ENCODE results near the gene CCDC192. TPM values are rescaled to one million over a fixed set of nuclear protein-coding genes. Genes with fewer than 3 reads are reported as not detected.

The CCDC192 gene
- total and polyA plus RNA-seq, 4 donors, result 0.50 to 1.6 (median 1.0) TPM

DNA sequence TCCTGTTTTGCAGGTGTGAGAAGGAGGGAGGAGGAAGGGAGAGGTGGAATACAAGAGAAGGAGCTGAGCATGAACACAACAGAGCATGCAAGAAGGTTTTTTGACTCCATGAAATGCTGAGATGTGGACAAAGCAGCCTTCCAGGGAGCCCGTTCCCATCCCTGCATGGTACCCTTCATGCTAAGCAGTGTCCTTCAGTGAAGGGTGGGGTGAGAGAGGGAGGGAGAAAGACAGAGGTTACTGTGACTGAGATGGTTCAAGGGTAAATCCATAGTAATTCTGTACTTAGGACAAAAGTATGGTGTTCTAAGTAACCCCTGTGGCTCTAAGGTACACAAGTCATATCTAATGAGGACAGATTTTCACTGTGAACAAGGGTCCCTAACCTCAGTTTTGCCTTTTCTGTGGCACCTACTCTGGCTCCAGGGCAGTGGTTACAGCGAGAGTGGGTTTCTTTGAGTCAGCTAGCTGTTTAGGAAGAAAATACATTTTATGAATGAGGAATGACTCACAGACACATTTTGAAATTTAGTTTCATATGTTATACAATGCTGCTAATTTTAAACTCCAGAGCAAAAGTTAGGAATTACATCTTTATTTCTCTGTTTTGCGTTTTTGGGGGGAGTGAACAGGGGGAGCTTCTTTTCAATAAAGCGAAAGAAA lies 195.5 kb downstream of the CCDC192 start:
- no CpG with 5 or more reads among the region's 4 CpGs for WGBS (ENCODE audit: insufficient coverage)
- Histone ChIP-seq H3K9me3 (ENCODE audit: control insufficient read depth, insufficient read depth, low read length) (no peaks in the 10 kb centered on the region), H3K4me1 (ENCODE audit: control insufficient read depth, insufficient read depth, low read length) (no peaks in the 10 kb centered on the region), H3K27me3 (ENCODE audit: control insufficient read depth, insufficient read depth, low read length) (no peaks in the 10 kb centered on the region), H3K27ac (ENCODE audit: low read depth, low read length) (no peak overlapping the region), H3K36me3 (ENCODE audit: control insufficient read depth, insufficient read depth, low read length) (no peaks in the 10 kb centered on the region), H3K4me3 (ENCODE audit: low read depth, low read length) (no peak overlapping the region)
- DNase-seq (ENCODE audit: low read depth in 4 of 6, low spot score in 6 of 6), result peak in 1 of 6 donors; percentile 23

DNA sequence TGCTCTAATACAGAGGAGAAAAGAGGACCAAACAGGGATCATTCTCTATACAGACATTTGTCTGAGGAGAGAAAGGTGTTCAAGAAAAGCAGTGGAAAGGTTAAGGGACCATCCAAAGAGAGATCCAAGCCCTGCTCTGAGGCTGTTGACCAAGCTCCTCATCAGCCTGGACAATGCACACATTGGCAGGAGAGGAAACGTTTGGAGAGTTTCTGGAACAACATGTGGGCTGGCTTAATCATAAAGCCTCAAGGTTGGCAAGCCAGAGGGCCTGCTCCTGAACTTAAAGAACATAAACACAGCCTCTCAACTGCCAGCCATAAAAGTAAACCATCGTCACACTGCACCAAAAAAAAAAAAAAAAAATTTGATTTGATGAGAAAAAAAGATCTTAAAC lies 196.0 kb downstream of the CCDC192 start:
- H3K4me1 ChIP-seq (ENCODE audit: control insufficient read depth, insufficient read depth, low read length), result no peaks in the 10 kb centered on the region
- H3K4me3 ChIP-seq (ENCODE audit: low read depth, low read length), result no peak overlapping the region
- DNase-seq (ENCODE audit: low read depth in 4 of 6, low spot score in 6 of 6), result no peak
- H3K36me3 ChIP-seq (ENCODE audit: control insufficient read depth, insufficient read depth, low read length), result no peaks in the 10 kb centered on the region
- H3K9me3 ChIP-seq (ENCODE audit: control insufficient read depth, insufficient read depth, low read length), result no peaks in the 10 kb centered on the region
- no peak overlapping the region for H3K27ac ChIP-seq (ENCODE audit: low read depth, low read length)
- no CpG with 5 or more reads among the region's 2 CpGs for WGBS (ENCODE audit: insufficient coverage)
- no peaks in the 10 kb centered on the region for H3K27me3 ChIP-seq (ENCODE audit: control insufficient read depth, insufficient read depth, low read length)

GRCh38 chr5:127906562-127907204 lies 203.5 kb downstream of the CCDC192 start:
- DNase-seq (ENCODE audit: low read depth in 4 of 6, low spot score in 6 of 6), result no peak
- no peaks in the 10 kb centered on the region for H3K4me1 ChIP-seq (ENCODE audit: control insufficient read depth, insufficient read depth, low read length)
- no CpG with 5 or more reads among the region's 2 CpGs for WGBS (ENCODE audit: insufficient coverage)
- no peak overlapping the region for H3K27ac ChIP-seq (ENCODE audit: low read depth, low read length)
- H3K27me3 ChIP-seq (ENCODE audit: control insufficient read depth, insufficient read depth, low read length), result no peaks in the 10 kb centered on the region
- no peaks in the 10 kb centered on the region for H3K9me3 ChIP-seq (ENCODE audit: control insufficient read depth, insufficient read depth, low read length)
- H3K36me3 ChIP-seq (ENCODE audit: control insufficient read depth, insufficient read depth, low read length), result no peaks in the 10 kb centered on the region
- no peak overlapping the region for H3K4me3 ChIP-seq (ENCODE audit: low read depth, low read length)

GRCh38 chr5:127907907-127908306 lies 204.7 kb downstream of the CCDC192 start:
- no CpG with 5 or more reads among the region's 2 CpGs for WGBS (ENCODE audit: insufficient coverage)
- H3K9me3 ChIP-seq (ENCODE audit: control insufficient read depth, insufficient read depth, low read length), result no peaks in the 10 kb centered on the region

DNA sequence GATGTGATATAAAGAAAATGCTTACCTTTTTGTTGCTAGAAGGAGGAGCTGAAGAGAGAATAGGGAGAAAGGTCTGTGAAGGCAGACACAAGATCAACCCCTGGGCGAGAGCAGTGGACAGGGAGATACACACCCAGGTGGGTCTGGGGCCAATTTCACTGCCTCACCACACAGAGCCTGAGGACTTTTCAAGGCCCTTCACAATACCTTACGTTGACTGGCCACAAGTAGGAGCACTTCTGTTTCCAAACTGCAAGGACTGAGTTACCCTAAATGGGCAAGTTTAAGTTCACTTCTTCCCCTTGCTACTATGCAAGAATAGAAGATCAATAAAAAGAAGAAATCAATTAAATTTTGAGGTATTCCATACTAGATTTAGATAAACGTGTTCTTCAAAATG lies 205.9 kb downstream of the CCDC192 start:
- Histone ChIP-seq H3K4me3 (ENCODE audit: low read depth, low read length) (no peak overlapping the region), H3K9me3 (ENCODE audit: control insufficient read depth, insufficient read depth, low read length) (no peaks in the 10 kb centered on the region), H3K4me1 (ENCODE audit: control insufficient read depth, insufficient read depth, low read length) (no peaks in the 10 kb centered on the region), H3K36me3 (ENCODE audit: control insufficient read depth, insufficient read depth, low read length) (no peaks in the 10 kb centered on the region), H3K27ac (ENCODE audit: low read depth, low read length) (no peak overlapping the region), H3K27me3 (ENCODE audit: control insufficient read depth, insufficient read depth, low read length) (no peaks in the 10 kb centered on the region)
- DNase-seq (ENCODE audit: low read depth in 4 of 6, low spot score in 6 of 6), result peak in 1 of 6 donors; percentile 15
- 82% methylated on average over 1 of the region's 3 CpGs for WGBS (ENCODE audit: insufficient coverage)

More at GRCh38 chr5:127907907-127908306, 204.7 kb downstream of the CCDC192 start:
- H3K4me1 ChIP-seq (ENCODE audit: control insufficient read depth, insufficient read depth, low read length), result no peaks in the 10 kb centered on the region
- H3K27ac ChIP-seq (ENCODE audit: low read depth, low read length), result no peak overlapping the region
- no peaks in the 10 kb centered on the region for H3K36me3 ChIP-seq (ENCODE audit: control insufficient read depth, insufficient read depth, low read length)
- no peak overlapping the region for H3K4me3 ChIP-seq (ENCODE audit: low read depth, low read length)
- no peak for DNase-seq (ENCODE audit: low read depth in 4 of 6, low spot score in 6 of 6)
- no peaks in the 10 kb centered on the region for H3K27me3 ChIP-seq (ENCODE audit: control insufficient read depth, insufficient read depth, low read length)

DNA sequence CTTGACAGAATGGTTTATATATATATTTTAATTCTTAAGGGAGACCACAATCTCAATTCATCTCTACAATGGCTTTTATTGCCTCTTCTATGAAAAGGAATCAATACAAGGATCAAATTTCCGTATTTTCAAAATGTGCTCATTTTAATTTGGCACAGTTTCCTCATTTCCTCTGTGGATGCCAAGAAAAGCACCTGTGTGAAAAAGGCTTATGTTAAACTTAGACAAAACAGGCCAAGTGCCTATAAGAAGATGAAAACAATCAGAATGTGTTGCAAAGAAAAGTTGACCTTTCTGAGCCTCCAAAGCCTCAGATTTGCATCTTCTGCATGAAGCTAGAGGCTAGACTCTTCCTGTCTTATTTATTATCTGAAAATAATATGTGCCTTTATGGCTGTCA lies 206.6 kb downstream of the CCDC192 start:
- no peaks in the 10 kb centered on the region for H3K9me3 ChIP-seq (ENCODE audit: control insufficient read depth, insufficient read depth, low read length)
- DNase-seq (ENCODE audit: low read depth in 4 of 6, low spot score in 6 of 6), result no peak
- no peak overlapping the region for H3K27ac ChIP-seq (ENCODE audit: low read depth, low read length)
- H3K36me3 ChIP-seq (ENCODE audit: control insufficient read depth, insufficient read depth, low read length), result no peaks in the 10 kb centered on the region
- H3K27me3 ChIP-seq (ENCODE audit: control insufficient read depth, insufficient read depth, low read length), result no peaks in the 10 kb centered on the region
- H3K4me1 ChIP-seq (ENCODE audit: control insufficient read depth, insufficient read depth, low read length), result no peaks in the 10 kb centered on the region
- WGBS (ENCODE audit: insufficient coverage), result no CpG with 5 or more reads among the region's 1 CpG
- H3K4me3 ChIP-seq (ENCODE audit: low read depth, low read length), result no peak overlapping the region

DNA sequence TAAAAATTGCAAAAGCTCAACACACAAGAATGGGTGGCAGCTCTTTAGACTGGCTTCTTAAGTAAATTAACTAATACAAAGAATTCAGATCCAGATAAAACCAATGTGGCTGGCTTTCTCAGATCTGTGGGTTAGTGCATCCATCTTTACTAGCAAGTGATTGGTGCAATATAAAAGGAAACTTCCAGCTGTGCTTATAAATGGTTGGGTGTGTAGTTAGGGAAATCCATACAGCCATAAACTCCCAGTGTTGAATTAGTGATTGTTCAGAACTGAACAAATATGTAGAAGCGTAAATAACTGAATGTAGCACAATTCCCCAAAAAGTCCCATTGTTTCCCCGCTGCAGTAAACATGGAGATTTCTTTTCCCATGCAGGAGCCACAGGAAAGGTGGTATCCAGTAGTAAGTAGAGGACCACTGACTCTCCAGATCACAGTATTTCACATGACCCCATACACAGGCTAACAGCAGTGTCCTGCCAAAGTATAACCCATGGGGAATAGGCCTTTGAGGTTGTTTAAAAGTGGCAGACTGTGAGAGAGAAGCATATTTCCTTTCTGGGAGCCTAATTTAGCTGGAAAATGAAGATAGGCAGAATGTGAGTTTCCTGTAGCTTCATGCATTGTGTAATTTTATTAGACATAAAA lies 207.2 kb downstream of the CCDC192 start:
- no CpG with 5 or more reads among the region's 2 CpGs for WGBS (ENCODE audit: insufficient coverage)
- DNase-seq (ENCODE audit: low read depth in 4 of 6, low spot score in 6 of 6), result no peak
- Histone ChIP-seq H3K4me3 (ENCODE audit: low read depth, low read length) (no peak overlapping the region), H3K36me3 (ENCODE audit: control insufficient read depth, insufficient read depth, low read length) (no peaks in the 10 kb centered on the region), H3K9me3 (ENCODE audit: control insufficient read depth, insufficient read depth, low read length) (no peaks in the 10 kb centered on the region), H3K27ac (ENCODE audit: low read depth, low read length) (no peak overlapping the region), H3K4me1 (ENCODE audit: control insufficient read depth, insufficient read depth, low read length) (no peaks in the 10 kb centered on the region), H3K27me3 (ENCODE audit: control insufficient read depth, insufficient read depth, low read length) (no peaks in the 10 kb centered on the region)

- Histone ChIP-seq H3K4me1 (ENCODE audit: control insufficient read depth, insufficient read depth, low read length) (no peaks in the 10 kb centered on the region), H3K36me3 (ENCODE audit: control insufficient read depth, insufficient read depth, low read length) (no peaks in the 10 kb centered on the region), H3K27me3 (ENCODE audit: control insufficient read depth, insufficient read depth, low read length) (no peaks in the 10 kb centered on the region), H3K27ac (ENCODE audit: low read depth, low read length) (no peak overlapping the region), H3K4me3 (ENCODE audit: low read depth, low read length) (no peak overlapping the region), H3K9me3 (ENCODE audit: control insufficient read depth, insufficient read depth, low read length) (no peaks in the 10 kb centered on the region)
- 100% methylated on average over 2 of the region's 2 CpGs for WGBS (ENCODE audit: insufficient coverage)
- no peak for DNase-seq (ENCODE audit: low read depth in 4 of 6, low spot score in 6 of 6)
Observed at GRCh38 chr5:127911619-127912018, 208.4 kb downstream of the CCDC192 start.

DNA sequence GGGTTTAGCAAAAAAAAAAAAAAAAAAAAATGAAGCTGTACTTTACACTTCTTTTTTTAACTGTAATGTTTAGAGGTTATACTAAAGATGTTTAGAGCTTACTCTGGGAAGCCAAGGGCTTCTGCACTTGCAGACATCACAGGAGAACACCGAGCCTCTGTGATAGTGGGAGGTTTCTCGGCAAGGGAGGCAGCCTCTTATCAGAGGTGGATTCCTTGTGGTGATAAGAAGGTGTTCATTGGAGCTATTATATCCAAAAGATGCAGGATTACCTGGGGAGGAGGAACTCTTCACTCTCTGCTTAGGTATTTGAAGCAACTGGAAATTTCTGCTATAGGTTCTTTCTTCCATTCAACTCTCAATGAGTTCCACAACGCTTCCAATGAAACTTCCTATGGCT lies 209.2 kb downstream of the CCDC192 start:
- no peaks in the 10 kb centered on the region for H3K9me3 ChIP-seq (ENCODE audit: control insufficient read depth, insufficient read depth, low read length)
- WGBS (ENCODE audit: insufficient coverage), result 100% methylated on average over 1 of the region's 3 CpGs

More for the DNA sequence above, 209.2 kb downstream of the CCDC192 start:
- no peak for DNase-seq (ENCODE audit: low read depth in 4 of 6, low spot score in 6 of 6)
- Histone ChIP-seq H3K4me3 (ENCODE audit: low read depth, low read length) (no peak overlapping the region), H3K36me3 (ENCODE audit: control insufficient read depth, insufficient read depth, low read length) (no peaks in the 10 kb centered on the region), H3K27me3 (ENCODE audit: control insufficient read depth, insufficient read depth, low read length) (no peaks in the 10 kb centered on the region), H3K27ac (ENCODE audit: low read depth, low read length) (no peak overlapping the region), H3K4me1 (ENCODE audit: control insufficient read depth, insufficient read depth, low read length) (no peaks in the 10 kb centered on the region)
